Pancreas (tissue), 10 donors: Measurements from ENCODE around the gene GET3. TPM values are rescaled to one million over a fixed set of nuclear protein-coding genes. Genes with fewer than 3 reads are reported as not detected.

Experiments
- ATAC-seq, 4 donors: fragments of 200-7000 bp; cut with Tn5 transposase; one replicate each; pipeline versions ENCODE4 v1.8.0 to v1.9.1; 2020; ENCODE audit warnings: mild to moderate bottlenecking in 4 of 4, moderate library complexity in 4 of 4
- DNase-seq, 6 donors: peaks; one replicate each; pipeline ENCODE4 v3.0.0-alpha.2; 2020
- FAIRE-seq: peaks from 2 replicates; lab custom pipeline; 2012; peaks lifted over from hg19 to GRCh38; lab: Jason Lieb, UNC
- H3K27ac ChIP-seq, 4 donors: fragments of 200-600 bp; sonication (generic); 1 replicate in 3 of 4; 2 replicates in 1 of 4; pipeline versions ENCODE4 v1.5.0 to v1.8.0; 2020
- H3K27me3 ChIP-seq, 4 donors: fragments of 200-600 bp; one replicate each; pipeline ENCODE4 v1.8.0; 2021
- H3K36me3 ChIP-seq, 3 donors: fragments of 200-600 bp; sonication (generic) in 1 of 3; one replicate each; pipeline versions ENCODE4 v1.5.0 to v1.8.0; 2020 to 2021
- H3K4me1 ChIP-seq, 3 donors: fragments of 200-600 bp; one replicate each; pipeline ENCODE4 v1.8.0; 2021
- H3K4me3 ChIP-seq, 4 donors: fragments of 200-600 bp; sonication (generic) in 2 of 4; one replicate each; pipeline versions ENCODE4 v1.5.0 to v1.8.0; 2020 to 2021
- H3K9me3 ChIP-seq, 4 donors: fragments of 200-600 bp; one replicate each; pipeline ENCODE4 v1.8.0; 2021
- CTCF ChIP-seq, 4 donors: fragments of 200-600 bp; sonication (generic) in 3 of 4; IDR thresholded peaks; one replicate each; pipeline versions ENCODE4 v1.5.0 to v1.8.0; 2021; ENCODE audit warnings: antibody characterized with exemption in 4 of 4
- WGBS, 2 donors: extraction: QIAGEN DNeasy Blood & Tissue Kit; methylation state at CpG; one replicate each; pipeline ENCODE4 v1.1.7; 2013; 5-methylcytosine and 5-hydroxymethylcytosine counted together
- intact Hi-C, 3 donors: fragments of 100-400 bp; cut with DNase I; formaldehyde crosslinking; loops; one replicate each; pipeline versions ENCODE4 v1.11.1 to v1.14.2; 2022
- polyA plus RNA-seq, 2 donors: library from polyadenylated mRNA; stranded (reverse); fragments of 200-250 nt; gene quantifications; one replicate each; pipeline ENCODE4 v1.2.3, GENCODE V29; 2013
- total RNA-seq, 6 donors: library from RNA; stranded (reverse); fragmentation: NEBNext Ultra II Directional in 4 of 6; extraction: Animal tissue kit (Norgen Biotek cat#: 25700) in 4 of 6; gene quantifications; one replicate each; pipeline versions ENCODE4 v1.2.1 to v1.2.4, GENCODE V29; 2021 to 2023
- donor health status: healthy with polysubstance abuse.
- donor health status: DM: no; HTN: no; CAD: no; lungs with moderate emphysema.
- donor health status: DM: no; HTN: no; CAD: no.
- donor health status: control.
- donor health status: control.
- donor health status: Bipolar disorder and iron deficiency.
- donor health status: DM: yes; HTN: yes; CAD: no.
- donor health status: DM: no; HTN: no; CAD: no.
- donor health status: DM: no; HTN: no; CAD: no.
- donor health status: DM: yes; HTN: yes; CAD: no.

Gene GET3
- total and polyA plus RNA-seq, 8 donors: 16.6 to 48.2 (median 29.8) TPM

GRCh38 chr19:12705169-12705568 is 32.1 kb upstream of the GET3 start:
- Histone ChIP-seq H3K36me3 (peaks cover 0 to 61% (median 28%) of the 10 kb centered on the region in 3 donors), H3K4me3 (no peak overlapping the region), H3K27me3 (no peaks in the 10 kb centered on the region), H3K27ac (no peak overlapping the region), H3K9me3 (no peaks in the 10 kb centered on the region), H3K4me1 (no peaks in the 10 kb centered on the region)
- ATAC-seq (no peak), FAIRE-seq (no peak), DNase-seq (no peak)
- intact Hi-C loops: no loop called here
- no peak for TF ChIP-seq CTCF (IDR thresholded peaks at IDR 0.05)
- 92 to 95% methylated on average over 13 of the region's 13 CpGs for WGBS, 2 donors

GRCh38 chr19:12705654-12706331 is 31.5 kb upstream of the GET3 start:
- no peaks in the 10 kb centered on the region for H3K9me3 ChIP-seq
- no peak for DNase-seq
- TF ChIP-seq CTCF (IDR thresholded peaks at IDR 0.05): no peak
- H3K27me3 ChIP-seq: no peaks in the 10 kb centered on the region
- 90 to 92% methylated on average over 29 of the region's 29 CpGs for WGBS, 2 donors
- FAIRE-seq: no peak
- no peaks in the 10 kb centered on the region for H3K4me1 ChIP-seq
- H3K36me3 ChIP-seq: peaks cover 0 to 65% (median 32%) of the 10 kb centered on the region in 3 donors
- intact Hi-C loops: no loop called here
- no peak for ATAC-seq
- no peak overlapping the region for H3K4me3 ChIP-seq
- H3K27ac ChIP-seq: no peak overlapping the region

GRCh38 chr19:12706332-12706718 is 31.0 kb upstream of the GET3 start:
- 89 to 90% methylated on average over 13 of the region's 13 CpGs for WGBS, 2 donors
- Histone ChIP-seq H3K9me3 (no peaks in the 10 kb centered on the region), H3K36me3 (peaks cover 0 to 65% (median 32%) of the 10 kb centered on the region in 3 donors), H3K4me3 (no peak overlapping the region), H3K27me3 (no peaks in the 10 kb centered on the region), H3K27ac (no peak overlapping the region), H3K4me1 (no peaks in the 10 kb centered on the region)
- no peak for ATAC-seq
- intact Hi-C loops: no loop called here
- FAIRE-seq: no peak
- DNase-seq: no peak
- TF ChIP-seq CTCF (IDR thresholded peaks at IDR 0.05): no peak

GRCh38 chr19:12708641-12709040 is 28.7 kb upstream of the GET3 start:
- WGBS, 2 donors: 93 to 97% methylated on average over 8 of the region's 8 CpGs
- Histone ChIP-seq H3K27ac (no peak overlapping the region), H3K4me1 (no peaks in the 10 kb centered on the region), H3K27me3 (no peaks in the 10 kb centered on the region), H3K9me3 (no peaks in the 10 kb centered on the region), H3K36me3 (peaks cover 0 to 50% (median 29%) of the 10 kb centered on the region in 3 donors), H3K4me3 (no peak overlapping the region)
- no peak for DNase-seq
- TF ChIP-seq CTCF (IDR thresholded peaks at IDR 0.05): no peak
- intact Hi-C loops: no loop called here
- no peak for FAIRE-seq
- ATAC-seq: no peak

GRCh38 chr19:12711187-12711586 is 26.1 kb upstream of the GET3 start:
- intact Hi-C loops: loop anchor here in 1 of 3 donors (10.0 kb wide), 1 partner anchor 134 kb away; no protein-coding TSS in a partner anchor
- no peaks in the 10 kb centered on the region for H3K9me3 ChIP-seq
- DNase-seq: no peak

More at GRCh38 chr19:12711187-12711586, 26.1 kb upstream of the GET3 start:
- no peak for ATAC-seq
- peaks cover 0 to 47% (median 41%) of the 10 kb centered on the region in 3 donors for H3K36me3 ChIP-seq
- H3K27ac ChIP-seq: no peak overlapping the region
- WGBS, 2 donors: 91 to 93% methylated on average over 17 of the region's 17 CpGs
- H3K4me1 ChIP-seq: no peaks in the 10 kb centered on the region
- no peak overlapping the region for H3K4me3 ChIP-seq
- no peak for FAIRE-seq
- TF ChIP-seq CTCF (IDR thresholded peaks at IDR 0.05): no peak
- no peaks in the 10 kb centered on the region for H3K27me3 ChIP-seq
